Epithelial cell of esophagus (primary cell): Measurements from ENCODE around the gene CHI3L1.

Source experiments
- DNase-seq: peaks from one replicate; pipeline ENCODE4 v3.0.0; 2010; ENCODE audit warnings: low read depth
- H3K4me3 ChIP-seq: 2 replicates; pipeline ENCODE4 v1.5.1; 2011; ENCODE audit warnings: mild to moderate bottlenecking, low read length, control low read depth
- TF ChIP-seq, protein P1 (sequence below): IDR thresholded peaks from 2 replicates; pipeline ENCODE4 v1.5.1; 2011; ENCODE audit warnings: low read depth, mild to moderate bottlenecking, low read length, control low read depth, inconsistent platforms; ENCODE audit not compliant: insufficient read depth; ENCODE audit errors: missing control alignments

The CHI3L1 gene

DNA sequence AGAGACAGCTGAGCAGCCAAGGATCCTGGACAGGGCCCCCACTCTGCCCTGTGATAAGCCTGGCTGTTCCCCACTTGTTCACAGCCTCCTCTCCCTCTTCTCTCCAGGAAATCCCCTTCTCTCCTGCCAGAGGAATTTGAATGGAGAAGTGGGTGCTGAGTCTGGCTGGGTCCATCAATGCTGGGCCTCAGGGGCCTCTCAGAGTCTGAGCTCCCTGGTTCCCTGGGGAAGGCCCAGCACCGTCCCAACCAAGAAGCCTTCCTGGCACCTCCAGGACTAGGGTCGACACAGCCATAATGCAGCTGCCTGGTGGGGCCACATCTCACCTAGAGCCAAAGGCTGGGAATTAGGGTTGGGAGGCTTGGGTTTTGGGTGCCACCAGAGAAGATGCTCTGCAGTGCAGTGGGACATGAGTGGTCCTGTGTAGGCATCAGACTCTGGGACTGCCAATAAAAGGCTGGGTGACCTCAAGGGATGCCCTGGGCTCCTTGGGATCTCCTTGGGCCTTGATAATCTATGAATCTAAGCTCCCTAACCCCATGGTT, 13.4 kb downstream of the CHI3L1 start:
- DNase-seq = no peak
- TF ChIP-seq, protein P1, sequence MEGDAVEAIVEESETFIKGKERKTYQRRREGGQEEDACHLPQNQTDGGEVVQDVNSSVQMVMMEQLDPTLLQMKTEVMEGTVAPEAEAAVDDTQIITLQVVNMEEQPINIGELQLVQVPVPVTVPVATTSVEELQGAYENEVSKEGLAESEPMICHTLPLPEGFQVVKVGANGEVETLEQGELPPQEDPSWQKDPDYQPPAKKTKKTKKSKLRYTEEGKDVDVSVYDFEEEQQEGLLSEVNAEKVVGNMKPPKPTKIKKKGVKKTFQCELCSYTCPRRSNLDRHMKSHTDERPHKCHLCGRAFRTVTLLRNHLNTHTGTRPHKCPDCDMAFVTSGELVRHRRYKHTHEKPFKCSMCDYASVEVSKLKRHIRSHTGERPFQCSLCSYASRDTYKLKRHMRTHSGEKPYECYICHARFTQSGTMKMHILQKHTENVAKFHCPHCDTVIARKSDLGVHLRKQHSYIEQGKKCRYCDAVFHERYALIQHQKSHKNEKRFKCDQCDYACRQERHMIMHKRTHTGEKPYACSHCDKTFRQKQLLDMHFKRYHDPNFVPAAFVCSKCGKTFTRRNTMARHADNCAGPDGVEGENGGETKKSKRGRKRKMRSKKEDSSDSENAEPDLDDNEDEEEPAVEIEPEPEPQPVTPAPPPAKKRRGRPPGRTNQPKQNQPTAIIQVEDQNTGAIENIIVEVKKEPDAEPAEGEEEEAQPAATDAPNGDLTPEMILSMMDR = no peak
- no peak overlapping the region for H3K4me3 ChIP-seq

DNA sequence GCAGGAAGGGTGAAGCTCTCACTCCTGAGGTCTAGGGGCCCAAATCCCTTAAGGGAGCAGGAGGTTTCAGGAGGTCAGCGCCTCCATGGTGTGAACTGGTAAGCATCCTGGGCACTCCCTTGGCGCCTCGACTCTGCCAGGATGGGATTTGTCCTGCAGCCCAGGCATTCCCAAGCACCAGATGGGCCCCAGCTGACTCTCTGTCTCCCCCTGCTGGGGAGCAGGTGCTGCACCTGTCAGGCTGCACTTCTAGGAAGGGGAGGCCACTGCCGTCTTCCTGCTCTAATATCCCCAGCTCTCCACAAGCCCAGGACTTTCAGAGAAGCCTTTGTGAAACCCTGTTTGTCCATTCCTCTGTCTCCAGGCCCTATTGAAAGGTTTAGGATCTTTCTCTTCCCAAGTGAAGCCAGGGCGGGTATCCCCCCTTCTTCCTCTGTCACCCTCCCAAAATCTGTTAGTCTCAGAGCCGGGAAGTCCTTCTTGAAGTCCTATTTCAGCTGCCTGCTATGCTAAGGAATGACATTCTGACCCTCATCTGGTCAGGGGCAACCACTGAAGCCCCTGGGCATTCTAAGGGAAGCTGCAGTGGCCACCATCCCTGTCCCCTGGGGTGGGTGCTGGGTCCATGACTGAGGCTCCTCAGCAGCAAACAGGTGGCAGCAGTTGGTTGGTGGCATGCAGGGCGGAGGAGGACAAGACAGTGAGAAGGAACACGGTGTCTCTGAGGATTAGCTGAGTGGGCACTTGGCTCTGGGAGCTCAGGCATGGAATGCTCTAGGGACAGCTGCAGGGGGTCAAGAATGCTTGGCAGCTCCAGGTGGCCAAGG, 14.1 kb downstream of the CHI3L1 start:
- TF ChIP-seq, protein P1 = peak; percentile 96
- peak; percentile 73 for DNase-seq
- H3K4me3 ChIP-seq = no peak overlapping the region

DNA sequence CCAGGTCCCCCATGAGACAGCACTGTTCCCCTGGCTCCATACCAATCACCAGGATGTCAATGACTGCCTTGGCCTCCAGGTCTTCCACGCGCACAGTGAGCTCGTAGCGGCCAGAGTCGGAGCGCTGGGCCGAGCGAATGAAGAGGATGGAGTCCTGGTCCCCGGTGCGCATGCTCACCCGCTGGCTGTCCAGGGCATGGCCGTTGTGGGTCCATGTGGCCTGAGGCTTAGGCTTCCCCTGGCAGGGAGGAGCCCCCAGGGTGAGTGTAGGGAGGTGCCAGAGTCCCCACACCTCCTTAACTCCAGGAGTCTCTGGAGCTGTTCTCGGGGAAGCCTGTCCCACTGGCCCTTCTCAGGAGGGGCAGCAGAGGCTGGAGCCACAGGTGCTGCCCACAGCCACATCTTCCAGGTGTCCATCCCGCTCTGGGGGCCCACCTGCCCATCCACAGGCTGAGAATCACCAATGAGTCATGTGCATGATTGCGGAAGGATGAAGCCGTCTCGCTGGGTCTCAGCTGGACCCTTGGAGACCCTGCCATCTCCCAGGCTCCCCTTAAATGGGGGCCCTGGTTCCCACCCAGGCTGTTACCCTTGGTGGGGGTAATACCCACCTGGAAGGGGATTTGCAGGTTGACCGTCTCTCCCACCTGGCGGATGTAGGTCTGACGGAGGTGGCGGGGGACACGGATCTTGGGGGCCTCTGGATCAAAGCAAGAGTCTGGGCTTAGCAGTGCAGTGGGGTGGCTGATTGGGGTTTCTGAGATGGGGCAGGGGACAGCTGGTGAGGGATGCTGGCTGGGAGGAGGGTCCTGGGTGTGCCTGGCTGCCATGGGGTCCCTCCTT, 14.9 kb downstream of the CHI3L1 start:
- no peak for DNase-seq
- H3K4me3 ChIP-seq = no peak overlapping the region
- TF ChIP-seq, protein P1 = no peak

DNA sequence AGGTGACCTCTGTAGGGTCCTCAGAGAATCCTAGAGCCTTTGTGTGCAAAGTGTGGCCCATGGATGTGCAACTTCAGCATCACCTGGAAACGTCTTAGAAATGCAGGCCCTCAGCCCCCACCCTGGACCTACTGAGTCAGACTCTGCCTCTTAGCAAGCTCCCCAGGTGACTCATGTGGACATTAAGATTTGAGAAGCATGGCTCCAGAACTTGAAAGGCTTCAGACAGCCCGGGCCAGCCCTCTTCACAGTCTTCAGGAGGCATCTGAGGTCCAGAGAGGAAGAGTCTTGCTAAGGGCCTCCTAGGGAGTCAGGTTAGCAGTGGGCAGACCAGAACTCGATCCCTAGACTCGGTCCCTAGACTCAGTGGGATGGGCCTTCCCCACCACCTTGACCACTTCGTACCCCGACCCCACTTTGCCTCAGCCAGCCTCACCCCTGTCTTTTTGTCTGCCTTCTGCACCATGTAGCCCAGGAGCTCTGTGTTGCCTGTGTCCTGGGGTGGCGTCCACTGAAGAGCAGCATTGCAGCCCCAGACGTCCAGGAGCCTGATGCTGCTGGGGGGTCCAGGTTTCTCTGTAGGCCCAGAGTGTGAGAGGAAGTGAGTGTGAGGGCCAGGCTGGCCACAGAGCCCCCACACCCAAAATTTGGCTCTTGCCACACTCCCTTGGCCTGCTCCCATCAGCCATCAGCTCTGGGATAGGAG, 15.7 kb downstream of the CHI3L1 start:
- H3K4me3 ChIP-seq = no peak overlapping the region
- DNase-seq = peak; percentile 55
- TF ChIP-seq, protein P1 = no peak

DNA sequence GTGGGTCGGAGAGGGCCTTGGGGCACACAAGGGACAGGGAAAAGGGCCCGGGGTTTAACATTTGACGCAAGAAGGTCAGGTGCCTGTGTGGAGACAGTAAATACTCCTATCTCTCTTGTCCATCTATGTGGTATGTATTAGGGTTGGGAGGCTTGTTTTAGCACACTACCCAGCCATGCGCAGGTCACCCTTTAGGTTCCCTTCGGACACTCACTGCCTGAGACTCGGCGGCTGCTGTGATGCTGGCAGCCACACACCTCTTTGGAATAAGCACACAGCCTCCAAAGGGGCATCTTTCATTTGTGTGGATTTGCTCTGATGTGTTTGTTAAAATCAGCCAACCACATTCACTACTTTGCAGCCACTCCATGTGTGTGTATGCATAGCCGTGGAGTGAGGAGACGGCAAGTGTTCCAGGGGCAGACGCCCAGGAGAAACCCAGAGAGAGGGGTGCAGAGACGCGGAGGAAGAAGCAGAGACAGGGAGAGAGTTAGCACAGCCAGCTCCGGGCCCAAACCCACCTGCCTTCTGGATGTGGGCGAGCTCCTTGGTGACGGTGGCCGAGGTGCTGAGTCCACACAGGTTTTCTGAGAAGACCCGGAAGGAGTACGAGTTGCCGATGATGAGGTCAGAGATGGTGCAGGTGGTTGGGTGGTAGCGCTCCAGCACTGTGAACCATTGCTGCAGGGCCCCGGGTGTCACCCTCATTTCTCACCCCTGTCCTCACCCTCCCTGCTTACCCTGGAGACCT, 16.6 kb downstream of the CHI3L1 start:
- H3K4me3 ChIP-seq = no peak overlapping the region
- no peak for DNase-seq
- TF ChIP-seq, protein P1 = no peak

DNA sequence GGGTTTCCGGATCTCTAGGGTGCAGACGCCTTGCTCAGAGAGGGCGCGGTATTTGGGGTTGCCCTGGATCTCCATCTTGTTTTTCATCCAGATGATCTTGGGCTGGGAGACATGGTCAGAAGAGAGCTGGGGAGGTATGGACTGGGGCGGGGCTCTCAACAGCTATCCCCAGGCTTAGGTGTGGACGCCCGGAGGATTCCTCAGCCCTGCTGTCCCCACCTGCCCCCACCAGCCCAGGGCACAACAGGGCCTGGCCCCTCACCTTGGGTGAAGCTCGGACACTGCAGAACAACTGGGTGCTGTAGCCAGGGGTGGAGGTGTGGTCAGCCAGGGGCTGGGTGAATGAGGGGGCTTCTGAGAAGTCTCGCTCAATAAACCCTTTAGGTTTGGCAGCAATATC, 17.5 kb downstream of the CHI3L1 start:
- TF ChIP-seq, protein P1 = no peak
- no peak for DNase-seq
- H3K4me3 ChIP-seq = no peak overlapping the region
